GM21381 (cell line): ENCODE measurements around the gene WFS1.

ENCODE experiments used
- ATAC-seq: cut with Tn5 transposase; IDR thresholded peaks from one replicate; pipeline ENCODE4 v1.9.1; 2021; ENCODE audit warnings: mild to moderate bottlenecking, moderate library complexity; ENCODE audit not compliant: unreplicated experiment

WFS1 gene

DNA sequence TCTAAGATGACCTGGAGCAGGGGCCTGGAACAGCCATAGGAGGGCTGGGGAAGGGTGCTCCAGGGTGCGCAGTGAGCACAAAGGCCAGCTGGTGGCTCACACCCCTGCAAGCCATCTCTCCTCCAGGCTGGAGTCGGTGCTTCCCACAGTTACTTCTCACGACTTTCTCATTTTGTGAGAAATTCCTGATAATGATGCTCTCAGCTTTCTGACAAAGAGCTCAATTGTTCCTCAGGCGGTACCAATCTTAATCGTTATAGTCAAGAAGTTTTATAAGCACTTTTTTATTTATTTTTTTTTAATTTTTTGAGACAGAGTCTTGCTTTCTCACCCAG is 11.7 kb upstream of the WFS1 start:
- ATAC-seq: no peak

DNA sequence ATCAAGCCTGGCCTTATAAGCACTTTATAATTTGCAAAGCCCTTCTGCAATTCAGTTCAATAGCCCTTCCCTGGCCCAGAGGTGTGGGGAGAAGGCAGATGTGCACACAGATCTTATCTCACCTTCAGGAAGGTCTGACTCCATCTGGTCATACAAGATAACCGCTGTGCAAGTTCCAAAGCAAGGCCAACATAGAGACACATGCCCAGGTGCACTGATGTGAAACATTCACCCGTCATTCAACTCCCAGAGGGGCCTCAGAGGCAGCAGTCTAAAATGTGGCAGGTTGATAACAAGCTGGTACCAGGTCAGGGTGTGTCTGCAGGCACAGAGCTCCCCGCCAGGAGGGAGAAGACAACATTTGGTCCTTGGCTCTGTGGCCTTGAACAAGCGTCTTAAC is 10.9 kb upstream of the WFS1 start:
- no peak for ATAC-seq

DNA sequence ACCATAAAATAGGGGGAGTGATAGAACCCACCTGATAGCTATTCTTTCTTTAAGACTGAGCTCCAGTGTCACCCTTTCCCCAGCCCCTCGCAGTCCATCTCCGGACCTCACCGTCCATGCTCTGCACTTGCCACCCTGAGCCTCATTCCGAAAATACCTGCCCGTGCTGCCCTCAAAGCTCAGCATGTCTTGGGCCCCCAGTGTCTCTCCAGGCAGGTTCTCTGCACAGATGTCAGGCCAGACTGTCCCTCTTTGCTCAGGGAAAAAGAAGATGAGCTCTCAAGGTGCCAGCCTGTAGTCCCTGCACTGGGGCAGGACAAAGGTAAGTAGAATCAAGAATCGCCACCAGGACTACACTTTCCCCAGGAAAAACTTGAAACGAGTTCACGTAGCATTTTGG is 9.8 kb upstream of the WFS1 start:
- ATAC-seq: no peak

DNA sequence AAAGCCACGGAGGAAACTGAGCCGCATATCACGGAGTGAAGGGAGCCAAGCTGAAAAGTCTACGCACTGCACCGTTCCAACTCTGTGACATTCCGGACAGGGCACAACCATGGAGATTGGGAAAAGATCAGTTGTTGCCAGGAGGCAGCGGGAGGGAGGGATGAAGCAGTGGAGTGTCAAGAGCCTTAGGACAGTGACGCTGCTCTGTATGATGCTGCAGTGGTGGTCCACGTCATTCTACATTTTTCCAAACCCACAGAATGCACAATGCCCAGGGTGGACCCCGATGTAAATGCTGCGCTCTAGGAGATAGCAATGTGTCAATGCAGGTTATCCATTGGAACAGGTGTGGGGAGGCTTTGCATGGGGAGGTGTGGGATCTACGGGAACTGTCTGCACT is 7.5 kb upstream of the WFS1 start:
- no peak for ATAC-seq

DNA sequence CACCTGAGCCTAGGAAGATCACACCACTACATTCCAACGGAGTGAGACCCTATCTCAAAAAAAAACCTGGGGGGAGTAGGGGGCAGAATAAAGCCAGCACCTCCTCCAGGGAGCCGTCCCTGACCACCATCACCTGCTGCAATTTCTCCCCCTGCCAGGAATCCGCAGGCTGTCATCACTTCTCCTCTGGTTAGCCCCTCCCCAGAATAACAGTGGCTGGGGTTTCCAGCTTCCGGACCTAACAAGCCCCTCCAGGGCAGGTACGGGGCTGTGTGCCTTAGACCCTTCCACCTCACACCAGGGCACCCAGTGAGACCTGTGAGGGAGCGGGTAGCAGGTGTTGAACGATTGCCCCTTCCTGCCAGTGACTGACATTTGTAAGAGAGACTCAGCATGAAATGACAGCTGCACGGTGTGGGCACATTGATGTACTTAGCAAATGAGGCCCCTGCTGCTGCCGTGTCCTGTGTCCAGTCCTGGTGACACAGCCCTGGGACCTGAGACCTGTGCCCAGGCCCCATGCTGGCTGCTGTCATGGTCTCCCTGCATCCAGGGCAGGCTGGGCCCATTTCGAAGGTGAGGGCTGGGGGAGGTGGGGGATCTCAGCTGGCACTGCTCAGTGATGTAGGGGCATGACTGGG is 6.7 kb upstream of the WFS1 start:
- ATAC-seq: no peak

DNA sequence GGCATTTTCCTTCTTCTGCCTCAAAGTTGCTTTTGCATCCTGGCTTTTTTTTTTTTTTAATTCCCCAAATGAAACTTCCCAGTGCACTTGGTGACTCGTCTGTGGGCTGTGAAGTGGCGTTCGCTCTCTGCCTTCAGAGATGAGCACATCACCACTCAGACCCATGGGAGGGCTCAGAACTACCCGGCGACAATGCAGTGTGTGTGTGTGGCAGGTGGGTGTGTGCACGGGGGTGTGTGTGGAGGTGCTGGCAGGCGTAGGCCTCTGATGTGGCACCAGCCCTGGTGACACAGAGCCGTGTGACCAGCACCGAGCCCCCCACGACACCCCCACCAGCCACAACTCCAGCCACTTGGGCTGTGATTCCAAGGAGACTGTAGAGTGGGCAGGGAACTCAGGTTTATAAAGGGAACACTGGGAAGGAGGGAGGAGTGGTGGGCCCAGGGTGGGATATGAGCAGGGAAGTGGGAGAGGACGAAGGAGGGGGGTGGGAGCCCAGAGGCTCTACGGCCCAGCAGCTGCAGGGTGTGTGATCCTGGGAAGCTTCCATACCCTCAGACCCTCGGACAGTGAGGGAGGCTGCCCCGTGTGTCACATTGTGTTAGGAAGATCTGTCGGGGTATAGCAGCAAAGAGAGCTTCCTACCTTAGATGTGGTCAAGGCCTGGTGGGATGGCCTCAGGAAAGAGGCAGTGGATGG is 6.0 kb upstream of the WFS1 start:
- ATAC-seq: no peak

DNA sequence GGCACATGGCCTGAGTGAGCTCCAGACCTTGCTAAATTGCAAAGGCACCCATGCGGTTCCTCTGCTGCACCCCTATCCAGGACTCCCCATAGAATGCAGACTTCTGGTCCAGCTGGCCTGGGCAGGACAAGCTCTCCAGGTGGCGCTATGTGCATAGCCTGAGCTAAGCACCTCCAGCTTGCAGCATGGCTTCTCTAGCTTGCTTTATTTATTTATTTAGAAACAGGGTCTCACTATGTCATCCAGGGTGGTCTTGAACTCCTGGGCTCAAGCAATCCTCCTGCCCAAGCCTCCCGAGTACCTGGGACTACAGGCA is 5.5 kb upstream of the WFS1 start:
- no peak for ATAC-seq

DNA sequence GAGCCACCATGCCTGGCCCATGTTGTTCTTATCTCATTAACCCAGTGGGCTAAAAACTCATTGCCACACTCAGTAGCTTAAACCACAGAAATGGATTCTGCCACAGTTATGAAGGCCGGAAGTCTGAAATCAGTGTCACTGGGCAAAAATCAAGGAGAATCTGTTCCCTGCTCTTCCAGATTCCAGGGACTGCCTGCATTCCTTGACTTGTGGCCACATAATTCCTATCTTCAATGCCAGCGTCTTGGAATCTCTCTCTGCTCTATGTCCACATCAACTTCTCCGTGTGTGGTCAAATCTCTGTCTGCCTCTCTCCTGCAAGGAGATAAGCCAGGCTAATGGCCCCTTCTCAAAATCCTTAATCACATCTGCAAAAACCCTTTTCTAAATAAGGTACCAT is 4.1 kb upstream of the WFS1 start:
- ATAC-seq: no peak

DNA sequence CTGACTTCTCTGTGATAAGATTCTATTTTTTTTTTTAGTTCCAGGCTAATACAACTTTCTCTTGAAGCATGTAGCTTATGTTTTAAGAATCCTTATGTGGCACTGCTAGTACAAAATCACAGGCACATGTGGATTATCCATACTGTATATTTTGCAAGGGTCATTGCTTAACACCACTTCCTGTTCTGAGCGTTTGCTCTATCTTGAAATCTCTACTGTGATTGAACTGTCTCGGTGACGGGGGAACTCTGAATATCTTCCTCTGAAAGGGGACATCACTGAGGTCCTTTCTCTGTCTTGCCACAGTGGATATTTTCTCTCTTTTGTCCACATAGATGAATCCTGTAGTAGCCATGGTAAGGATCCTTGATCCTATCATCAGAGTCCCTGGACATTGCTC is 2.1 kb upstream of the WFS1 start:
- ATAC-seq: no peak

DNA sequence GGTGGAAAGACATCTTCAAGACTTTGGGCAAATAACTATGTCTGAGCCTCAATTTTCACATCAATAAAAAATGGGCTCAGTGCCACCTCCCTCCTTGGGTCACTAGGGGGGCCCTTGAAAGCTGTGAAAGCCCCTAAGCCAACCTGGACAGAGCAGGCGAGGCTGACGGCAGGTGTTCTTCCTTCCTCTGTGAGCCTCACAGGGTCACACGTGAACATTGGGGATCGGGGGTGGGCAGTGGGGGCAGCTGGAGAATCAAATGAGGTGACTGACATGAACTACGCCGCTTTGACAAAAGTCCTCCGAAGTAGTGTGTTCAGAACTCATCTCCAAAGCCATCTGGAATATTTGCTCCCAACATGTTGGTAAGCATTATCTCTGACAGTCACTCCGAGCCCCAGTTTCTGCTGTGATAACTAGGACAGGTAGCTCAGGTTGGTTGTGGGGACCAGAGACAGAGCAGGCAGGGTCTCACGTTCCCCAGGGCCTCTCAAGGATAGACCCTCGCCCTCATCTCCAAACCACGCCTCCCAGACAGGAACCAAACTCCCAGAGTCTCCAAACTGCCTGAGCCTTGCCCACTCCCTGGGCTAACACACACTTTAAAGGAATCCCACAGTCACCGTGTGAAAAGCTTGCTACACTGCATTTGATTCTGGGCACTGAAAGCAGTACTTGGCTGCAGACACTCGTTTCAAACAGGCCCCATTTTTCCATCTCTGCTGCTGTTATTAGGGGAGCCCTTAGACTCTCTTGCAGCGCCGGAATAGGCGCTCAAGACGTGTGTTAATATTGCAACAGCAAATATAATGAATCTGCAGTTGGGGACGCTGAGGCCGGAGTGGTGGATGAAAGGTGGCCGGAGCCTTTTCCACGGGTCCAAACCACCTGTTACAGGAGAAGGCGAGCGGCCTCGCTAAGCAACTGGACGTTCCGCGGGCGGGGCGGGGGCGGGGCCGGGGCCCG is 717 bp upstream of the WFS1 start:
- ATAC-seq: no peak

DNA sequence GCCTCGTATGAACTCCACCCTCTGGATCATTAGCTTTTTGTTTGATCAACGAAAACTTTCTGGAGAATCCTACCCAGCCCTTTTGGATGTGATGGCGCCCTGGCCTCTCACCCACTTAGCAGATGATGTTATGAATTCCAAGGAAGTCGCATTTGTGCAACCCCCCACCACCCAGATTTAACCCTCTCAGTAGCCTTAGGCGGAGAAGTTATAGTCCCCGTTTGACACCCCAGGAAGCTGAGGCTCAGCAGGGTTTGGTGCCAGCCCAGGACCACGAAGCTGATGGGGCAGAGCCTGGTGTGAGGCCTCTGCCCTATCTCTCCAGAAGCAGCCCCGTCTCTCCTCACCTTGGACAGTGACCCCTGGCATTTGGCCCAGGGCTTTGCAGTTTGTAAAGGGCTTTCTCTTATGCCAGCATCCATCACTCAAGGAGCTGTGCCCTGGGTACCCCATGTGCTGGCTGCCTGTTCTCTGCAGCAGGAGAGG is 1.0 kb downstream of the WFS1 start:
- no peak for ATAC-seq

DNA sequence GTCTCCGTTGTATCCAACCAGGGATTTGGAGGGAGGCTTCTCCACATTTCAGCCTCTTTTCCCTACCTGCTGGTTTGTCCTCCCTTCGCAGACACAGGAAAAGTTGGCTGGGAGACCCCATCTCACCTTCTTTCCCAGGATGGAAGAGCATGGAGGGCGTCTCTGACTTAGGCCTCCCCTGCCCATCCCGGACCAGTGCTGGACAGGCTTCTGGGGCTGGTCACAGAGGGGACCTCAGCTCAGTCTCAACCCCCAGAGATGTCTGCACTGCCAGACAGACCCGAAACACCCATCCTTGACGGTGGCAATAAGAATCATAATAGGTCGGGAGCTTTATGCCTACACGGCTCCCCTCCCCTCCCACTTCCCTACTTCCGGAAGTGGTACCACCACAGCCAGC is 1.6 kb downstream of the WFS1 start:
- ATAC-seq: no peak

DNA sequence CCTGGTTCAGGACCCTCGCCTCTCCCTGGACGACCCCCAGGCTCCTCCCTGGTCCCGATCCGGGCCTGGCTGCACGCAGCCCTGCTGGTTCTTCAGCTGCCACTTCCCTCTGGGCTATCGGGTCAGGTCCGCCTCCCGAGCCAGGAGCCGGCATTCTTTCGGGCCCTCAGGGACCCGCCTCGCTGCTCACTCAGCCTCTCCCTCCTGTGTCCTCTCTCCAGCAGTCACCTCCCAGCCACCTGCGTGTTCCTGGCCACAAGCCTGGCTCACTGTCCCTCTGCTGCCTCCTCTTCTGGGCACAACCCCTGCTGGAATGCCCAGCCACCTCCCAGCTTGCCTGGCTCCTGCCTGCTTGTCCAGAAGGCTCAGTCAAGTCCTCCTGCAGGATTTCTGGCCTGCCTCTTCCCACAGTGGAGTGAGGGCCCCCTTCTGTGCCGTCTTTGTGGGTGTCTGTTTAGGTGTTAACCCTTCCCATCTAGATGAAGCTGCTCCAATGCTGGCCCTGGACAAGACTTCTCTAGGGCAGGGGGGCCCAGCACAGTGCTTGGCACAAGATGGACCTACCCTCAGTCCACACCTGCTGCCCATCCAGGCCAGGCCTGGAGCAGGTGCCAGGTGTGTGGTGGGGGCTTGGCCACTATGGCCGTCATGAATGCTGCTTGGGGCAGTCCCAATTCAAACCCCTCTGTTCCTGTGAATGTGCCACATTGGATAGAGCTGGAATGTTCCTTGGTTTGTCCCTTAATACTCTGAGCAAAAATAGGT is 2.2 kb downstream of the WFS1 start:
- ATAC-seq: no peak

DNA sequence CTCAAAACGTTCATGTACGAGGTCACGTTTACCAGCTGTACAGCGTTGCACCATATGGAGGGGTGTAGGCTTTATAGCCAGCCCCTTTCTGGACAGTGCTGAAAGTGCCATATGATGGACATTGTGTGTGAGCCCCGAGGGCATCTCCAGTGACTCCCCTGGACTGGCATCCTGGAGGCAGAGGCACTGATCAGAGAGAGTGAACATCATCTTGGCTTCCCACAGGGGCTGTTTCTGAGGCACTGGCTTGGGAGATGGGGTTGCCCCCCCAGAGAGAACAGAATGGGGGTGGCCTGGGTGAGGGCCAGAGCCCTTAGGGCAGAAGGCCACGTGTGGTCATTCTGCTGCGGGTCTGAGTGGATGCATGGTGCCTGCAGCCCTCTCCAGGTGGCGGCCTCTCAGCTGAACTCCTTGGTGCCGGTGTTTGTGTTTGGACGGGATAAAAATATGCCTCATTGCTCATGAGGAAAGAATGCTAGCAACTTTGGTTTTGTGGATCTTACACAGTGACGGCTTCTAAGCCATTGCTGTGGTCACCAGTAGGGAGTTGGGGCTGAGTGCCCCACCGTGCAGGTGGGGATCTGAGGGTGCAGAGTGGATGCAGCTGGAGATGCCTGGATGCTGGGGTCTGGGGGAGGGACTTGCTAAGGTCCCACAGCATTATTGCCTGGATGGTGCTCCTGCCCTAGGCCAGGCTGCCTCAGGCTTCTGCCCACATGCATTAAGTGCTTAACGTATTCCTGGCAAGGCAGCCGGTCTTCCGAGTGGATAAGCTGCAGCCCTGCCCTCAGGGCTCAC is 3.4 kb downstream of the WFS1 start:
- no peak for ATAC-seq

DNA sequence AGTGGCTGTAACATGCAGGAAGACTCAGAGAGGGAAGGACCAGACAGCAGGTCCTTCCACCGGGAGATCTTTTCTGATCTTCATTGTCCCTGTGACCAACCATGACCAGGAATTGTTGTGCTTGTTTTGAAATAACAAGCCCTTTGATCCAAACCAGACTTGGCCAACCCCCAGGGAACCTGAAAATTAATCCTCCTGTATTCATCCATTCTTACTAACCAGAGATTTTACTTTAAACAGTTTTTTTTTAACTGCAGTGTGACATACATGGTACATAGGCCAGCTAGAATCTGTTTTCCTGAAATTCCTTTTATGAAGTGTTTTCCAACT is 4.0 kb downstream of the WFS1 start:
- no peak for ATAC-seq

DNA sequence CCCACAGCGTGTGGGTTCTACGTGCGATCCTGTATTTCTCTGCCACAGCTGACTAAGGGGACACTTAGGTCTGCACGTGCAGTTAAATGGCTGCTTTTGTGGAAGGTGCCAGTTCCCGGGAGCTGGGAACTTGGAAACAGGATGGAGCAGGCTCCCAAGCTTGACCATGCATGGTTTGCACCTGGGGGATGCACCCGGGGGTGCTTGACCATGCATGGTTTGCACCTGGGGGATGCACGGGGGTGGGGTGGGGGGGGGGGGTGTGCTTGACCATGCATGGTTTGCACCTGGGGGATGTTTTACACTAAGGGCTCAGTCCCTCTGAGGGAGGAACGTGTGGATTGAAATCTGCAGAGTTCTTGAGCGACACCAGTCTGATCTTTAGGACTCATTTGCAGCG is 5.7 kb downstream of the WFS1 start:
- no peak for ATAC-seq

DNA sequence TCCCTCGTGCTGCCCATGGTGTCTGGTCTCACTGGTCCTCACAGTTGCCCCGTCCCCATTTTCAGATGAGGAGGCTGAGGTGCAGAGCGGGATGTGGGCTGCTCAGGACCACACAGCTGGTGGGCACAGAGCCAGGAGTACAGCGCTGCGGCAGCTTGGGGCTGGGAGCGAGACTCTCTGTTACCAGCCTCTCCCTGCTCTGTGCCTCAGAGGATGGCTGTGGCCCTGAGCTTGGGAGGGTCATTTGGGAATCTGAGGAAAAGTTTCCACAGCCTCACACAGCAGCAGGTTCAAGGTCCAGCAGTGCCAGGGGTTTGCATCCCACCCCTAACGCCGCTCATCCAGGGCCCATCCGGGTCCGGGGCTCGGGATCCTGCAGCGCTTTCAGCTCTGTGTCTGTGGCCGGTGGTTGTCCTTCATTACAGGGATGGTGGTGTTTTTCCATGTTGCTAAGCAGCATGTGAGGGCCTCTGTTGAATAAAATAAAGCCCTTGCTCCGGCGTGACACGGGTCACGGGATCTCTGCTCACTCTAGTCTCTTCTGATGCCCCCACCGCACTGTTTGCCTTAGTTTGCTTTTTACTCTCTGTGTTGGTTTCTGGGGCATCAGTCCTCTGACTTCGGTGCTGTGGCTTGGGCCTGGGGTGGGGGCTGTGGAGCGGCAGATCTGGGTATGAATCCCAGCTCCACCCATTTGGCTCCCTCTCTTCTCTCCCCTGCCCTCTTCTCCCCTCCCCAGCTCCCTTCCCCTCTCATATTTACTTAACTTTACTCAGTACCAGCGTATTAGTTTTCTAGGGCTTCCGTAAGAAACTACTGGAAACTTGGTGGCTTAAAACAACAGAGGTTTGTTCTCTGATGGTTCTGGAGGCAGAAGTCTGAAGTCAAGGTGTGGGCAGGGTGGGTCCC is 6.5 kb downstream of the WFS1 start:
- ATAC-seq: no peak

DNA sequence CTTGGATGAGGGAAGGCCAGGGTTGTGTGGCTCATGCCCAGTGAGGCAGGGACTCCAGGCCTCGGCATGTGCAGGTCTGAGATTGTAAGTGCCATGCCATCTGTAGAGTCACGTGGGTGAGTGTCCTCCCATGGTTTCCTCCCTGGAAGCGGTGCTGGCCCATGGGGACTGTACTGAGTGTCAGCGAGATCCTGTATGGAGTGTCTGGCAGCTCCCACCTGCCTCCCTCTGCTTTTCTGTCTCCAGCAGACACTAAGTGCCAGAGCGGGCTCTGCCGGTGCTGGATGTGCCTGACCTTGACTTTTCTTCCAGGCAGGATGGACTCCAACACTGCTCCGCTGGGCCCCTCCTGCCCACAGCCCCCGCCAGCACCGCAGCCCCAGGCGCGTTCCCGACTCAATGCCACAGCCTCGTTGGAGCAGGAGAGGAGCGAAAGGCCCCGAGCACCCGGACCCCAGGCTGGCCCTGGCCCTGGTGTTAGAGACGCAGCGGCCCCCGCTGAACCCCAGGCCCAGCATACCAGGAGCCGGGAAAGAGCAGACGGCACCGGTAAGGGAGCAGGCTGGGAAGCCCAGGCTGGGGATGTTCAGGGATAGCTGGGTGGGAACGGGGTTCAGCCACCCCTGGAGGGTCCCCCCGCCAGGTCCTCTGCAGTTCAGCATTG is 7.6 kb downstream of the WFS1 start:
- ATAC-seq: no peak
